ENCODE measurements around the gene CCDC61. TPM values are rescaled to one million over a fixed set of nuclear protein-coding genes. Genes with fewer than 3 reads are reported as not detected.

Gene CCDC61
- total RNA-seq, 2 experiments from 2014 or later: 4.9 to 6.6 TPM

- Mint-ChIP-seq H3K27ac (no peak overlapping the region), H3K4me3 (no peak overlapping the region), H3K4me1 (ENCODE audit: low read depth) (peaks cover 4% of the 10 kb centered on the region), H3K27me3 (peaks cover 67% of the 10 kb centered on the region), H3K36me3 (ENCODE audit: low read depth) (no peaks in the 10 kb centered on the region), H3K9me3 (peaks cover 3% of the 10 kb centered on the region)
- Histone ChIP-seq H3K4me3 (ENCODE audit: low read length) (no peak overlapping the region), H3K27me3 (ENCODE audit: control insufficient read depth in 1 of 2, insufficient read depth in 2 of 2, low read length in 2 of 2) (peaks cover 30 to 45% of the 10 kb centered on the region in 2 experiments), H3K4me1 (ENCODE audit: insufficient read depth, low read length) (peaks cover 12% of the 10 kb centered on the region), H3K9me3 (ENCODE audit: control insufficient read depth in 1 of 2, insufficient read depth in 1 of 2, low read length in 2 of 2) (peaks cover 0 to 23% of the 10 kb centered on the region in 2 experiments), H3K27ac (ENCODE audit: low read depth in 1 of 2, low read length in 2 of 2) (no peak overlapping the region), H3K36me3 (ENCODE audit: insufficient read depth, low read length) (no peaks in the 10 kb centered on the region)
- DNase-seq: no peak
- intact Hi-C loops (cut with DNase I, micrococcal nuclease): no loop called here
- no peak for TF ChIP-seq CTCF (IDR thresholded peaks at IDR 0.05)
- POLR2A ChIA-PET: no interaction called here
- no peak for ATAC-seq (ENCODE audit: poor library complexity)
- CTCF ChIA-PET: no interaction called here
Measured at GRCh38 chr19:45955905-45956608, 39.2 kb upstream of the CCDC61 start.

GRCh38 chr19:45958320-45958719 lies 36.9 kb upstream of the CCDC61 start:
- H3K36me3 ChIP-seq (ENCODE audit: insufficient read depth, low read length): no peaks in the 10 kb centered on the region
- Mint-ChIP-seq H3K27ac (no peak overlapping the region), H3K36me3 (ENCODE audit: low read depth) (no peaks in the 10 kb centered on the region), H3K4me1 (ENCODE audit: low read depth) (peaks cover under 1% of the 10 kb centered on the region), H3K27me3 (peaks cover 74% of the 10 kb centered on the region), H3K4me3 (no peak overlapping the region), H3K9me3 (peaks cover under 1% of the 10 kb centered on the region)
- peaks cover under 1% of the 10 kb centered on the region for H3K4me1 ChIP-seq (ENCODE audit: insufficient read depth, low read length)
- H3K27ac ChIP-seq (ENCODE audit: low read depth in 1 of 2, low read length in 2 of 2): no peak overlapping the region
- H3K9me3 ChIP-seq (ENCODE audit: control insufficient read depth in 1 of 2, insufficient read depth in 1 of 2, low read length in 2 of 2): peaks cover 0 to 14% of the 10 kb centered on the region in 2 experiments
- ATAC-seq (ENCODE audit: poor library complexity): no peak
- H3K27me3 ChIP-seq (ENCODE audit: control insufficient read depth in 1 of 2, insufficient read depth in 2 of 2, low read length in 2 of 2): peaks cover 17 to 44% of the 10 kb centered on the region in 2 experiments
- H3K4me3 ChIP-seq (ENCODE audit: low read length): no peak overlapping the region
- DNase-seq: no peak
- TF ChIP-seq CTCF (IDR thresholded peaks at IDR 0.05): no peak
- CTCF ChIA-PET: no interaction called here
- POLR2A ChIA-PET: no interaction called here
- intact Hi-C loops (cut with DNase I, micrococcal nuclease): no loop called here

- no peaks in the 10 kb centered on the region for H3K4me1 ChIP-seq (ENCODE audit: insufficient read depth, low read length)
- Mint-ChIP-seq H3K9me3 (no peaks in the 10 kb centered on the region), H3K27me3 (peaks cover 74% of the 10 kb centered on the region), H3K27ac (no peak overlapping the region), H3K36me3 (ENCODE audit: low read depth) (no peaks in the 10 kb centered on the region), H3K4me1 (ENCODE audit: low read depth) (no peaks in the 10 kb centered on the region), H3K4me3 (no peak overlapping the region)
- H3K27me3 ChIP-seq (ENCODE audit: control insufficient read depth in 1 of 2, insufficient read depth in 2 of 2, low read length in 2 of 2): peaks cover 12 to 38% of the 10 kb centered on the region in 2 experiments
- DNase-seq (no peak), ATAC-seq (ENCODE audit: poor library complexity) (no peak)
- peaks cover 0 to 9% of the 10 kb centered on the region in 2 experiments for H3K9me3 ChIP-seq (ENCODE audit: control insufficient read depth in 1 of 2, insufficient read depth in 1 of 2, low read length in 2 of 2)
- POLR2A ChIA-PET: no interaction called here
- H3K36me3 ChIP-seq (ENCODE audit: insufficient read depth, low read length): no peaks in the 10 kb centered on the region
- CTCF ChIA-PET: no interaction called here
- no peak overlapping the region for H3K27ac ChIP-seq (ENCODE audit: low read depth in 1 of 2, low read length in 2 of 2)
- H3K4me3 ChIP-seq (ENCODE audit: low read length): no peak overlapping the region
- intact Hi-C loops (cut with DNase I, micrococcal nuclease): no loop called here
- no peak for TF ChIP-seq CTCF (IDR thresholded peaks at IDR 0.05)
Measured at GRCh38 chr19:45958769-45959516, 36.3 kb upstream of the CCDC61 start.
